Left kidney (tissue), 2 donors: ENCODE results near the gene LSM6. TPM values are rescaled to one million over a fixed set of nuclear protein-coding genes. Genes with fewer than 3 reads are reported as not detected.

ENCODE experiments used
- DNase-seq: peaks from one replicate; pipeline ENCODE4 v3.0.0-alpha.2; 2013
- polyA plus RNA-seq: library from polyadenylated mRNA; unstranded; fragments of 120-200 nt; gene quantifications from one replicate; pipeline ENCODE4 v1.2.1, GENCODE V29; 2013; ENCODE audit not compliant: insufficient read length

Gene LSM6
- polyA plus RNA-seq, 1 donor: 59.3 TPM

DNA sequence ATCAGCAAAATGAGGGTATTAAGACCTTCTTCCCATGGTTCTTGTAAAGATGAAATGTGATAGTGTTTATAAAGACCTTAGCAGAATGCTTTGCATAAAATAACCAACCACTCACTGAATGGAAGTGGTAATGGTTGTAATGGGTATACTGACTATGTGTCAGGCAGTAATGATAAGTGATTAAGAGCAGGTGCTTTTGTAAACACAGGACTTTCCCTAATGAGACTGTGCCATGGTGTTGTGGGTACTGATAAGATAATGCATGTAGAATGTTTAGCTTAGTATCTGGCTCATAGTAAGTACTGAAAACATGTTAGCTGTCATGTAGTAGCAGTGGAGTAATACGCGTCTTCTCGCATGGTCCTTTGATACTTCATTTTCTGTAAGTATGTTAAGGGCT is 6.9 kb downstream of the LSM6 start:
- no peak for DNase-seq

DNA sequence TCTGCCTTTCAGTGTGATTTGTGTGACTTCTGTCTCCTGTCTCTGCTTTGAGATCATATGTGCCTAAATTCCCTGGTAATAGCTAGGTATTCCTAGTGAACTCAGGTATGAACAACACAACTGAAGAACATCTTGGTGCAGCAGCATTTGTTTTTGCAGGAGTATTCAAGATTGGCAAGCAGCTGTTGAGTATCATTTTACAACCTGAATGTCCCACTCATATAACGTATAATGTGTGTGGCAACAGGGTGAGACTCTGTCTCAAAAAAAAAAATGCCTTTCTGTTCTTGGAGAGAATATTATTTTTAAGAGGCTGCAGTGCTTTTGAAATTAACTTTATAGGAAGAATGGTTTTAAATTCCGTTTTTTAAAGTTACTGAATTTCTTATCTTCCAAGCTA is 7.7 kb downstream of the LSM6 start:
- no peak for DNase-seq

DNA sequence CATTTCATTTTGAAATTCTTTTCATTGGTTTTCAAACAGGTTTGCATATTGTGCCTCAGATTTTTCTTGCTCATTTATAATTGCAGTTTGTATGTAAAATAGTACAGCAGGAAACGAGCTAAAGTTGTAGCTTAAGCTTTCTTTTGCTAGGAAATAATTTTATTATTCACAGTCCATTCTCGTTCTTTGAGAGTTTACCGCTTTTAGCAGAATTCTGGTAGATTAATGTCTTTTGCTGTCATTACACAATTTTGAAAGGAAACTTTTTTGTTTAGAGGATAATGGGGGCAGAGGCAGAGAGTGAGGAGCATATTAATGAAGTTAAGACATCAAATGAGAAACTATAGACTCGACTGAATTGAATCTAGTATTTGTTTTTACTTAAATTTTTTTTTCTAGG is 10.5 kb downstream of the LSM6 start:
- no peak for DNase-seq

DNA sequence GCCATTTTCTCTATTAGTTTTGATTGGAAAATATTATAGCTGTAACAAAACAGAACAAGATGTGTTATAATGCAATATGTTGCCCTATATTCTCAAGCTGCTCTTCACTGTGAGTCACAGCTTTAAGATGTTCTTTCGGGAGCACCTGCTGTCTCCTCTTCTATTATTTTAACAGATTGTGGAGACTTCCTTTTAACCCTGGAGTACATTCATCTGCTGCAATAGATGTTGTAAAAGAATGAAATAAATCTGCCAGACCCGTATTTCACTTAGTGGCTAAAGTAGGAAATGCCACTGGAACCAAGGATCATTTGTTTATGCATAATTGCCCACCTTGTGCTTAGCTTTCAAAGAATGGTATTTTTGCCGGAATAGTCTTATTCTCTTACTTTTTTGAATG is 11.1 kb downstream of the LSM6 start:
- no peak for DNase-seq

DNA sequence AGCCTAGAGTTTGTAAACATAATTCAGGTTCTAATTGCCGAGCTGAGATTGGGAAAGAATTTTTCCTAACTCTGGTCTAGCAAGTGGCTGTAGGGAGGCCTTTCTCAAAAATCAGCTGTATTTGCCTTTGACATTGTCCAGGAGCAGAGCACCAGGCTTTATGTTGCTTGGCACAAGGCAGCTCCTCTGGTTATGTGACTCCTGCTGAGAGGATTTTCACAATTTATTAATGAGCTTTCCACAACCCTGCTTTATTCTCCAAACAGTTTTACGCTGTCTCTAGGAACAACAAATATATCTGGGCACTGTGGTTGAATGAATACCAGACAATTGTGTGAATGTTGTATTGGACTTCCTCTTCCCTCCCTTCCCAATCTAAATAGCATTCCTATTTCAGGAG is 14.9 kb downstream of the LSM6 start:
- no peak for DNase-seq

DNA sequence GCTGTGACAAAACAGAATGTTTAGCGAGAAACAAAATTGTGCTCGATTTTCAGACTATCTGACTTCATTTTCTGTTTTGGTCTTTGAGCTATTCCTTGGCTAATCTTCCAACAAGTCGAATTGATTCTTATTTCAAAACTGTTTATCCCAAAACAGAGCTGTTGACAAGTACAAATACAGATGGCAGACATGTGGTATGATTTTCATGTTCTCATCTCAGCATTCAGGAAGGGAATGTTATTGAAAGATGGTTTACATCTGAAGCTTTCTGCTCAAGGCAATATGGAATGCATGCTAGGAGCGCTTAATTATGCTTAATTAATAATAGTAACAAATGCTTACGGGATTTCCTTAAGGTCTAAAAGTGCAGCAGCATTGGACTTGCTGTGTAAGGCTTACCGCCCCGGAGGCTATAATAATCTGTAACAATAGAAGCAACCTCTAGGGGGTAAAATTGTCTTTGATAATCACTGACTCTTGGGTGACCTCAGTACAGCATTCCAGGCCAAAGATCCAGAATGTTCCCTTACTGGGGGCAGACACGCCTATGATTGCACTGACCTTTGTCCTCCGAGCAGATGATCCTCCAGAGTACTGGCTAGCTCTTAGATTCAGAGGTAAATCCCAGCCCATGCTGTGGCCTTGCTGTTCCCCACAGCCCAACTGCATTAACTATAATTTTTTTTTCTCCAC is 16.4 kb downstream of the LSM6 start:
- no peak for DNase-seq

DNA sequence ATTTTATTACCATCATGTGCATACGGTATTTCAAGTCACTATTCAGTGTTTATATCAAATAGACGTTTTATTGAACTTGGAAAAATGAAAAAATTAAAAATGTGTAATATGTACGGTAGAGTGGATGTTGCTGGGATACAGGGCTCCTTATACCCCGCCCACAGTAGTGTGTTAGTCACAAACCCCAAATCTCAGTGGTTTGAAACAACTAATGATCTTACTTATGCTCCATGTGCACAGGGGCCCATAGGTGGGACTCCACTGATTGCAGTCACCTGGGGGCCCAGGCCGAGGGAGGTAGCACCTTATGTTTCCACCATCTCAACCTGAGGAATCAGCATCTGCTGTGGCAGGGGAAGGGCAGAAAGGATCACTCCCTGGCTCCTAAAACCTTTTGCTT is 18.1 kb downstream of the LSM6 start:
- DNase-seq: no peak

DNA sequence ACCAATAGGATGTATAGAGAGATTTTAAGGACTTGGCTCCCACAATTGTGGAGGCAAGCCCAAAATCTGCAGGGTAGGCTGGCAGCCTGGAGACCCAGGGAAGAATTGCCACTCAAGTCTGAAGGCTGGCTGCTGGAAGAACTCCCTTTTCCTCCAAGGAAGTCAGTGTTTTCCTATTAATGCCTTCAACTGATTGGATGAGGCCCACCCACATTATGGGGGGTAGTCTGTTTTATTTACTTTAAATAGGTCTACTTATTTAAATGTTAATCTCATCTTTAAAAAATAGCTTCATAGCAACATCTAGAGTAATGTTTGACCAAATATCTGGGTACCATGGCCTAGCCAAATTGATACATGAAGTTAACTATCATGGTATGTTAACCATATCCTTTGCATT is 18.7 kb downstream of the LSM6 start:
- DNase-seq: no peak

DNA sequence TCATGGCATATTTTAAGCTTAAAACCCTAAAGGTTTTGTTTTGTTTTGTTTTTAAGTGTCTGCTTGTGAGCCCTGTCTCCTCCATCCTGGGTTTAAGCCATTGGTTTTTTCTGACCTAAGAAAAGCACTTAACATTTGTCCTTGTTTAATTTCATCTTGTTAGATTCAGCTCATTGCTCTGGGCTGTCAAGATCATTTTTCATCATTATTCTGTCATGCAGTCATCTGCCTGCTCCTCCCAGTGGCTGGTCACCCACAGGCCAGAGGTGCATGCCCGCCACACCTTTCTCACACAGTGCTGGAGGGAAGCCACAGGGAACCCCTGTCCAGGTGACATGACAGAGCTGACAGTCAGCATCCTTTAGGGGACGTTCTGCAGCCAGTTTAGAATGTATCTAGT is 27.1 kb downstream of the LSM6 start:
- DNase-seq: no peak

DNA sequence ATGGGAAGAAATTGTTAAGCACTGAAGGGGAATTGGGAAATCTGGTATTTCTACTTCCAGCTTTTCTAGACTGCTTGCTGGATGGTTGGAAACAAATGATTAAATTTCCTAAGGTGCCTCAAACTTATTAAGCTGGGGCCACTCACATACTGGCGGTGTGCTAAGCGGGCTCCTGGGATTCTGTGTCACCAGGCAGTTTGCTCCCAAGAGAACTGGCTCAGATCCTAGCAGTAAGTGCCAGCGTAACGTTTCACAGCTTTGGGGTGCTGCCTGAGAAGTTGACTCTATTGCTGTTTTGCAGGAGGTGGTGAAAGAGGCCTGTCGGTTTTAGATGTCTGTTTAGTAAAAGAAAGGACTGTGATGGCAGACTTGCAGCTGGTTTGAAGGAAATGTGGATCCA is 31.9 kb downstream of the LSM6 start:
- DNase-seq: no peak

DNA sequence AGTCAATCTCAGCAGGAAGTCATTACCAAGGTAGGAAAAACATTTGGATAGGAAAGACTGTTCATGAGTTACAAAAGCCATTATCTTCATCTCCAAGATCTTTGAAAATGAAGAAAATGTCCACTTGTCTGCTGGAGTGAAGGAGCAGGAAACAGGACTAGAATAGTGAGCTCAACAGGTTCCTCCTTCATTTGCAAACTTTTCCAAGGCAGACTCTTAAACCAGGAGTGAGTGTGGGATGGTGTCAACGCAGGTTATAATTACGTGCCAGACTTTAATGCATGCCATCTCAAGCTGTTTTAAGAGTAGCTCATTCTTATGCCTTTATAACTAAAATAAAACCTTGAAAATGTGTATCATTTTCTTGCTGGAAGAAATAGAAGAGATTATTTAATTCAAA is 35.4 kb downstream of the LSM6 start:
- no peak for DNase-seq

DNA sequence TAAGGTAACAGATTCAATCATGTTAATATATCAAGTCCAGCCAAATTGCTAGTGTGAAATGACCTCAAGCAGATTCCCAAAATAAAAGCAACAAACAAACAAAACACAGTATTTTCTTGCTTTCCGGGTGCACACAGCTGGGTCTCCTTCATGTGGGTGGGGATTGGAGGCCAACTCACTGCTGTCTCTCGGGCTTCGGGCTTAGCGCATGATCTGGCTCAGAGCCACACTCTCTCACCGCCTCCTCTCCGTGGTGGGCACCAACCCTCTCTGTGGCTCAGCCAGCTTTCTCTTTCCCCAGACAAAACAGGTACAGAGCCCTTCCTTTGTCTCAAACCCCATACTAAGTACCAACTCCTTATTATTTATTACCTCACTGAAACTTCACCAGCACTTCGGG is 35.9 kb downstream of the LSM6 start:
- no peak for DNase-seq

DNA sequence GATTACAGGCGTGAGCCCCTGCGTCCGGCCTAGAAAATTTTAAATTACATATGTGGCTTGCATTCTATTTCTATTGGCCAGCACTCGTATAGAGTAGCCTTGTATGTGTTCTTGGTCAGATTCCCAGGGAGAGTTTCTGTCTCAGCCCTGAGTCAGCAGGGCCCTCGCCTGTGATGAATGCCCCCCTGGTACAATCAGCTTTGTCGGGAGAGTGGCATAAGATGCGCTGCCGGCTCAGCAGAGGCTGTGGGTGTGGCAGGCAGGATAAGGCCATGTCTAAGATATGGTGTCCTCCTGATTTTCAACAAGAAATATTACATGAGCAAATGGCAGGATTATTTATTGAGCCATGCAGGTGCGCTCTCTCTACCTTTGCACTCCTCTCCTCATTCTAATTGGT is 37.3 kb downstream of the LSM6 start:
- no peak for DNase-seq

DNA sequence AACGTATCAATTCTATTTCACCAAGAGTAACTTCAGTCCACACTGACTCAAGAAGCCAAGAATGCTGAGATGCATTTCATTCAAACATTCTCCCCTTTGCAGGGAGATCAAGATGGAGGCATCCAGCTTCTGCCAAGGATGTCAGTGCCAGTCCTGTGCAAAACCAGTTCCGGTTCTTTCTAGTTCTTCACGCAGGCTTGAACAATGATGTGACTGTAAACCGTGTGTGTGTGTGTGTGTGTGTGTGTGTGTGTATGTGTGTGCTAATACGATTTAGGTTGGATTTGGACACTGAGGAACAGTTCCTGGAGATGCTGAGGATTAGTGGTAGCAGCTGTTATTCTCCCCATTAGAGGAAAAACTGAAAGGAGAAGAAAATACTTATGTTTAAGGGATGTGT is 38.7 kb downstream of the LSM6 start, which contains the start of gene REELD1:
Gene REELD1 (plus strand): TSS at position 301 of the 400 bp plus-strand sequence. CDS start 2,415 bp downstream, outside the sequence.
- no peak for DNase-seq

DNA sequence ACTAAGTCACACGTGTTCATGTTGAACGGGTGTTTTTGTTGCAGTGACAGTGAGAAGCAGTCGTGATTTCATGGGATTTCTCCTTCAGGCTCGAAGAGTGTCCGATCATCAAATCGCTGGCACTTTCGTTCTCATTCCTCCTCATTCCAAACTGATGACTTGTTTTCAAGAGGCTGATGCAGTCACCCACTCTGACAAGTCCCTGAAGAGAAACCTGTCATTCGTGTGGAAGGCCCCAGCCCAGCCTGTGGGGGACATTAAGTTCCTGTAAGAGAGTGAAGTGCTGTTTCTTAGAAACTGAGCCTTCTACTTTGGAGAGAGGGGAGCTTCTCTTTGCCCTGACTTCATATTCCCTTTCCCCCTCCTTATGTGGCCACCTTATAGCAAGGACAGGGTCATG is 46.8 kb downstream of the LSM6 start:
- DNase-seq: no peak

DNA sequence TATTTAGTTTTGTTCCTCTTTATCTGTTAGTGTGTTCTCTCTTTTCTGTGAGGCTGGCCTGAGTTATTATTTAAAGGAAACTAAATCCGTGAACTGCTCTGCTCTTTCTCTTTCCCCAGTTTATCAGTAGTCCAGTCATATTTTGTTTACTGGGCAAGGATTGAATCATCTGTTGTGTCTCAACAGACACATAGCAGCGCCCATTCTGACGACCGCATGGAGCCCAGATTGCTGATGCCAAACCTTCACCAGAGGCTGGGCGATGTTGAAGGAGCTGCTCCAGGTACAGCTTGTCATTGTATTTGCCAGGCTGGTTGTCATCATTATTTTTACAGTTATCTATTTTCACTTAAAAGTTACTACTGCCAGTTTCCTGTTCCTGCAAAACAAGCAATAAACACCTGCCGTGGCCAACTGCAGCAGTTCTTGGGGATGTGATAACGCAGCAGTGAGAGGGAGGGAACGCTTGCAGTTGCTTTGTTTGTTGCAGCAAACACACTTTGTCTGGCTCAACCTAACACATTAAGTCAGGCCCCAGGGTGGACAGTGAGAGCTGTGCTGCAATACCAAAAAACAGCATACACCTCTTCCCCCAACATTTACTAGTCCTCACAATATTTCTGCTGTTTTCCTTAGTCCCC is 48.9 kb downstream of the LSM6 start:
- no peak for DNase-seq

DNA sequence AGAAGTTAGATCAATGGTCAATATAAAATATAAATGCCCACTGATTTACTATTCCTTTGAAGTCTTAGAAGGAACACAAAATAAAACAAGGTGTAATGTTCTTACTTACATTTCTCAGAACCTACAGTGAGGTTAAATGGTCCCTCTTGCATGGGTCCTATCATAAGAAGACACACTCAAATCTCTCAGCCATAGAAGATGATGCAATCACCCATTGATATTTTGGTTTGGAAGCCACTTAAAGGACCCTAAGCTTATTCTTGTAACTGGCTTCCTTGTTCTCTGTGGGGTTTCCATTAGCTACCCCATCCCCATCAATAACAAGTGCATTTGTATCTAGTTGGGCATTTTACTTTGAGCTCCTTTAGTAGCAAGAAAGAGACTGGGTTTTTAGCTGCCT is 53.9 kb downstream of the LSM6 start:
- DNase-seq: no peak

DNA sequence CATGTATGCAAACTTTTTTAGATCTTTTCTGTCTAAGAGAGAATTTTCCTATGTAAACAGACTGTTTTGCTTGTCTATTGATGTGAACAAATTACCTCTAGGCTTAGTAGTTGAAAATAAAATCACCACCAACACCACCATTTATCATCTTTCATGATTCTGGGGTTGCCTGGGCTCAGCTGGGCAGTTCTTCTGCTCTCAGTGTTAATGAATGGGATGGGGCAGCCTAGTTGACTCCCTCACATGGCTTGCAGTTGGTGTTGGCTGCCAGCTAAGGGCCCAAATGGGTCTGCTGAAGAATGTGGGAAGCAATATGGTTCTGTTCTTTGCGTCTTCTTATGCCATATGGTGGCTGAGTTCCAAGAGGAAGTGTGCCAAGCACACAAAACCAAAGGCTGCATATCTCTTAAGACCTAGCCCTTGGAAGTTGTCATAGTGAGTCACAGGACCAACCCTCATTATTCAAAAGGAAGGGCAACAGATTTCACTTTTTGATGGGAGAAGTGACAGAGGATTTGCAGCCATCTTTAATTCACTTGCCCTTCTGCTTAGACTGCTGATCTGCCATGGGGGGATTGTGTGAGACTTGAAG is 56.7 kb downstream of the LSM6 start:
- DNase-seq: no peak

DNA sequence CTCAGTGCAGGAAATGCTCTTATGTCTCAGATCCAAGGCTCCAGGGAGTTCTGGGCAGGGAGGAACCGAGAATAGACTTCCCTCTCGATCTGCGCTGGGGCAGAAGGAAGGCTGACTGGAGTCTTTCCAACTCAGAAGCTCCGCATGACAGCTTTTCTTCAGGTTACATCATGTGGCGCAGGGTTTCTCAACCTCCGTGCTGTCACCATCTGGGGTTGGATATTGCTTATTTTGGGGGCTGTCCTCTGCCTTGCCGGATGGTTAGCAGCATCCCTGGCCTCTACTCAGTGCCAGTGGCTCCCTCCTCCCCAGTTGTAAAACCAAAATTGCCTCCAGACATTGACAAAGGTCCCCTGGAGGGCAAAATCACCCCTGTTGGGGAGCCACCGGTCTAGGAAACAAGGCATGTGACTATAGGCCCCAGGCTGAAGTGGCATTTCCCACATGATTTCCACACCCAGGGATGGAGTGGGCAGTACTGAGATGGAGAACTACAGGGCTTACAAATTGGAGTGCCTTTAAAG is 60.2 kb downstream of the LSM6 start:
- DNase-seq: no peak

DNA sequence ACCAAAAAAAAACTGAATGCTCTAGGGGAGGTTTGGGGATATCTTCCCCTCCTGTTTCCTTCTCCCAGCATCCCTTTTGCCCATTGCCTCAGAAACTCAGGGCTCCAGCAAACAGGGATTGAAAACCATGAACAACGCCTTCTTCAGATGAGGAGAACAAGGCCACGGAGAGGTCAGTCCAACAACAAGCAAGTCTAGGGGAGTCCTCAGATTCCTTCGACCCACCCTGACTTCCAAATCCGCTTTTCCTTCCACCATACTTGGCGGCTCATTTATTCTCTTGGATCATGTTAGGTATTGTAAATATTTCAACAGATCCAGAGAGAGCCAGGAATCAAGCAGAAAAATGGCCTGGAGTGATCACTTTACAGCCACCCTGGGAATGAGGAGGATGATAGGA is 60.7 kb downstream of the LSM6 start:
- DNase-seq: no peak

DNA sequence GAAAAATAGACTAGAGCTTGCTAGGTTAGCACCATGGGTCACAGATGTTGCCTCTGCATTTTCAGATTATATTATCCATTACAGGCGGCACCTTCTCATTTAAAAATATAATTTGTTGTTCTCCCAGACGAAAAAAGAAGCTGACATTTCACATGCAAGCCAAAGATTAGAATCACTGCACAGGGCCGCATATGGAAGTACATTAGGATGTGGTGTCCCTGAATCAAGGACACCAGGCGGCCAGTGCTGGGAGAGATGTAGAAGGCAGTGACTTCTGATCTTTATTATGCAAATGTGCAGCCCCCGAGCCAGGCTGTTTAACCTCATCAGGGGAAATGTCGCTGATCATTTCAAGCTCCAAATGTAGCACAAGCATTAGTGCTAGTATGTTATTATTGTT is 61.6 kb downstream of the LSM6 start:
- no peak for DNase-seq

DNA sequence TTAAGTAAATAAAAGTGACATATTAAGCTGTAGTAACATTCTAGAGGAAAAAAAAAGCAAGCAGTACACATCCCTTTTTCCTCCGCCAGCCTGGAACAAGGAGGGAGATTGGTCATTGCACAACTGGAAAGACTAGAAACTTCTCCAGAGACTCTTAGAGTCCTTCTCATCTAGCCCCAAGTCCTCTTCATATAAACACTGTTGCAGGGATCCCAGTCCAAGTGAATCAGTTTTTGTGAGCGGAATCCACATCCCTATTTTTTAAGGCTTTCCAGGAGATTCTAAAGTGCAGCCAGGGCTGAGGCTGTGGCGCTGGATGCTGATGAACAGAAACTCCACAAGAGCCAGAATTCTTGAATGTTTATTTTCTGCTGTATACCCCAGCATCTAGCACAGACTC is 62.6 kb downstream of the LSM6 start:
- no peak for DNase-seq
